ENCODE results near the gene C11orf65.
"Not testable (repeated sequence)": the region's sequence is repeated elsewhere in the genome, so short reads cannot be mapped to it uniquely, and the experiment has no call there.

Gene C11orf65

GRCh38 chr11:108468478-108468864 lies 1.1 kb upstream of the C11orf65 start:
- DNase-seq, result no peak

GRCh38 chr11:108466405-108466804 lies 924 bp downstream of the C11orf65 start:
- DNase-seq, result no peak

GRCh38 chr11:108453207-108453835 lies 14.0 kb downstream of the C11orf65 start:
- no peak for DNase-seq

DNA sequence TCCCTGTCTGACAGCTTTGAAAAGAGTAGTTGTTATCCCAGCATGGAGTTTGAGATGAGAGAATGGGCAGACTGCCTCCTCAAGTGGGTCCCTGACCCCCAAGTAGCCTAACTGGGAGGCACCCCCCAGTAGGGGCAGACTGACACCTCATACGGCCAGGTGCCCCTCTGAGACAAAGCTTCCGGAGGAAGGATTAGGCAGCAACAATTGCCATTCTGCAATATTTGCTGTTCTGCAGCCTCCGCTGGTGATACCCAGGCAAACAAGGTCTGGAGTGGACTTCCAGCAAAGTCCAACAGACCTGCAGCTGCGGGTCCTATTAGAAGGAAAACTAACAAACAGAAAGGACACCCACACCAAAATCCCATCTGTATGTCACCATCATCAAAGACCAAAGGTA lies 25.9 kb downstream of the C11orf65 start:
- DNase-seq, result not testable (repeated sequence)

GRCh38 chr11:108436594-108436993 lies 30.7 kb downstream of the C11orf65 start:
- DNase-seq, result no peak

- no peak for DNase-seq
These were observed 32.3 kb downstream of the C11orf65 start for GRCh38 chr11:108435066-108435465.

GRCh38 chr11:108432783-108433182 lies 34.5 kb downstream of the C11orf65 start:
- DNase-seq, result no peak

- no peak for DNase-seq
These were observed 35.3 kb downstream of the C11orf65 start for GRCh38 chr11:108431997-108432396.

GRCh38 chr11:108431370-108431769 lies 36.0 kb downstream of the C11orf65 start:
- no peak for DNase-seq

- DNase-seq, result peak; percentile 22
These were observed 49.8 kb downstream of the C11orf65 start for GRCh38 chr11:108417551-108417950.

GRCh38 chr11:108414958-108415357 lies 52.4 kb downstream of the C11orf65 start:
- no peak for DNase-seq

- DNase-seq, result no peak
These were observed 61.6 kb downstream of the C11orf65 start for GRCh38 chr11:108405706-108406105.

DNA sequence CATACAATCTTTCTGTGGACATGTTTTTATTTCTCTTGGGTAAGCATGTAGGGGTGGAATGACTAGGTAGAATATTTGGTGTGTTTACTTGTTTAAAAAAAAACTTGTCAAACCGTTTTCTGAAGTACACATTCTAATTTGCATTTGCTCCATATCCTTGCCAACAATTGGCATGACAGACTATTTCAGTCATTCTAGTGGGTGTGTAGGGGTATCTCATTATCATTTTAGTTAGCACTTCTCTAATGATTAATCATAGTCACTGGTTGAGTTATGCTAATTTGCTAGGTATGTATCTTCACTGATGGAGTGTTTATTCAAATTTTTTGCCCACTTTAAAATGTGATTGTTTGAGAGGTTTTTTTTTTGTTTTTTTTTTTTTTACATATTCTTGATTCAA lies 64.3 kb downstream of the C11orf65 start:
- DNase-seq, result no peak

- no peak for DNase-seq
These were observed 65.1 kb downstream of the C11orf65 start for GRCh38 chr11:108402241-108402640.

GRCh38 chr11:108398439-108398838 lies 68.9 kb downstream of the C11orf65 start:
- no peak for DNase-seq

- not testable (repeated sequence) for DNase-seq
These were observed 70.7 kb downstream of the C11orf65 start for GRCh38 chr11:108396672-108397071.

GRCh38 chr11:108394744-108395284 lies 72.5 kb downstream of the C11orf65 start:
- DNase-seq, result no peak

GRCh38 chr11:108393046-108393445 lies 74.3 kb downstream of the C11orf65 start:
- no peak for DNase-seq

DNA sequence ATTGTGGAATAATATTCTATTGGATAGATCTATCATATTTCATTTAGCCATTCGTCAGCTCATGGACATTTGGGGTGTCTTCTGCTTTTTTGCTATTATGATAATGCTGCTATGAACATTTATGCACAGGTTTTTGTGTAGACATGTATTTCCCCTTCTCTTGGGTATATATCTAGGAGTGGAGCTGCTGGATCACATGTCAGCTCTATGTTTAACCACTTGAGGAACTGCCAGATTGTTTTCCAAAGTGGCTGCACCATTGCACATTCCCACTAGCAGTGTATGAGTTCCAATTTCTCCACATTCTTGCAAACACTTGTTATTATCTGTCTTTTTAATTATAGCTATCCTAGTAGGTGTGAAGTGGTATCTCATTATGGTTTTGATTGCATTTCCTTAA lies 75.0 kb downstream of the C11orf65 start:
- no peak for DNase-seq

DNA sequence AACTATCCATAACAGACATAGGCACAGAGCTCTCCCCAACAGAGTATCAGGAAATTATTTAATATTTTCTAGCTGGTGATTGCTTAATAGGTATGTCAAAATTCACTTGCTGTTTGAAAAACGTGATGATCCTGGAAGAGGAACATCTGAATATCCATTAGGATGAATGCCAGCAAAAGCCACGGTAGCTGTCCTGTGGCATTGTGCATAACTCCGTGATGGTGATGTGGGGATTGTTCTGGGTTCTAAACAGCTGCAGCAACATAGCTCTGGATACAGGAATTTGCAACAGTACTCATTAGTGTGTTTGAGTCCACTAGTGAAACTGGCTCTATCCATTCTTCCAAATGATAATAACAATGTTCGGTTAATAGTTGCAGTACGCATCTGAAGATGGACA lies 78.8 kb downstream of the C11orf65 start:
- no peak for DNase-seq

- not testable (repeated sequence) for DNase-seq
These were observed 93.8 kb downstream of the C11orf65 start for GRCh38 chr11:108373505-108373904.

GRCh38 chr11:108370990-108371389 lies 96.3 kb downstream of the C11orf65 start:
- no peak for DNase-seq

DNA sequence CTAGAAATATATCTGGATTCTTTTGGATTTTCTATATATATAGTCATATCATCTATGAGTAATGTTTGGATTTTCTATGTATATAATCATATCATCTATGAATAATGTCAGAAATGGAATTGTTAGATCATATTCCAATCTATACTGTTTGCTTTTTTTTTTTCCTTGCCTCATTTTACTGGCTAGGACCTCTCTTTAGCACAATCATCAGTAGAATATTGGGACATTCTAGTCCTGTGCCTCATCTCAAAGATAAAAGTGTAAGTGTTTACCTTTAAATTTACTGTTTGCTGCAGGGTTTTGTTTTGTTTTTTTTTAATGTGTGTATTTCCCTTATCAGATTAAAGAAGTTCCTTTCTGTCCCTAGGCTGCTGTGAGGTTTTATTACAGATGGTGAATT lies 97.0 kb downstream of the C11orf65 start:
- no peak for DNase-seq

GRCh38 chr11:108369064-108369463 lies 98.3 kb downstream of the C11orf65 start:
- DNase-seq, result no peak

DNA sequence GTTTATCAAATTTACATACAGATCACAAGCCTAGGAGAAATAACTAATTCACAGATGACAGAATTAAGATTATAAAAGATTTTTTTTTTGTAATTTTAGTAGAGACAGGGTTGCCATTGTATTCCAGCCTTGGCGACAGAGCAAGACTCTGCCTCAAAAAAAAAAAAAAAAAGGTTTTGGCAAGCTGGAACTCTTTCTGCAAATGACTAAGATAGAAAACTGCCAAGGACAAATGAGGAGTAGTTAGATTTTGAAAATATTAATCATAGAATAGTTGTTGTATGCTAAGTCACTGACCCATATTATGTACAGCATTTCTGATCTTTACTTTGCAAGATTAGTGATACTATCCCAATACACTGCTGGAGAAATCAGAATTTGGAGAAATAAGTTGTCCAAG lies 99.2 kb downstream of the C11orf65 start:
- no peak for DNase-seq
